OCI-LY3 (cell line): ENCODE measurements around the gene ZNF224.

Source experiments
- CTCF ChIP-seq: fragments of 200-600, 300-600 bp; sonication (generic); IDR thresholded peaks from 2 replicates; pipeline ENCODE4 v1.5.1; 2014; ENCODE audit warnings: antibody characterized with exemption, low read length, low read depth
- EZH2phosphoT487 ChIP-seq: fragments of 200-600 bp; shearing (Covaris generic); IDR thresholded peaks from 2 replicates; pipeline ENCODE4 v1.6.1; 2018; ENCODE audit warnings: antibody characterized with exemption, mixed run types, low read depth

GRCh38 chr19:44131955-44132354, 37.8 kb downstream of the ZNF224 start:
- TF ChIP-seq CTCF (no peak), EZH2phosphoT487 (no peak)
